HG03103 (cell line): Measurements from ENCODE around the gene CEACAM16.
A peak's percentile ranks its signal among the peaks of the same experiment; 100 is the strongest.
"Not testable (repeated sequence)": the region's sequence is repeated elsewhere in the genome, so short reads cannot be mapped to it uniquely, and the experiment has no call there.

Experiments used
- ATAC-seq: cut with Tn5 transposase; IDR thresholded peaks from one replicate; pipeline ENCODE4 v1.9.1; 2021; ENCODE audit warnings: low read depth; ENCODE audit not compliant: unreplicated experiment

CEACAM16 gene

DNA sequence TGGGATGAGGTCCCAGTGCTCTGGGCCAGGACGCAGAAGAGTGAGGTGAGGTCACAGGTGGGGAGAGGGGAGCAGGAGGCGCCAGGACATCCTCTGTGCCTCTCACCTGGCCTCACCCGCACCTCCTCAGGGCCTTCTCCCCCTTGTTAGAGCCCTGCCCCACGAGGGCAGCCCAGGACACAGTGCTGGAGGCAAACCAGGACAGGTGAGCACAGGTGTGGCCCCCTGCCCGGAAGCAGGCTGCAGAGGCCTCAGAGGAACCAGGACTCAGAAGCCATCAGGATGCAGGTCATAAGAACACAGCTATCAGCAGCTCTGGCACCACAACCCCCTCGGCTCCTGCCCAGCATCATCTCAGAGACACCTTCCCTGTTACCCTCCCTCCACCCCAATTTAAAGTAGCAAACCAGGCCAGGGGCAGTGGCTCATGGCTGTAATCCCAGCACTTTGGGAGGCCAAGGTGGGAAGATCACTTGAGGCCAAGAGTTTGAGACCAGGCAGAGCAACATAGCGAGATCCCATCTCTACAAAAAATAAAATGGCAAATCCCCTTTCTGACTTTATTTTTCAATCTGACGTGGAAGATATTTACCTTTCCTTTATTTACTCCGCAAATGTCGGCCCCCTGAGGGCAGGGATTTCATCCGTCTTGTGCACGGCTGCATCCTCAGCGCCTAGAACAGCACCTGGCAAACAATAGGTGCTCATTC lies at the start of gene CEACAM16:
Gene CEACAM16 (plus strand): TSS at position 660 of the 710 bp plus-strand sequence. CDS start 2,306 bp downstream, outside the sequence.
- ATAC-seq: no peak

DNA sequence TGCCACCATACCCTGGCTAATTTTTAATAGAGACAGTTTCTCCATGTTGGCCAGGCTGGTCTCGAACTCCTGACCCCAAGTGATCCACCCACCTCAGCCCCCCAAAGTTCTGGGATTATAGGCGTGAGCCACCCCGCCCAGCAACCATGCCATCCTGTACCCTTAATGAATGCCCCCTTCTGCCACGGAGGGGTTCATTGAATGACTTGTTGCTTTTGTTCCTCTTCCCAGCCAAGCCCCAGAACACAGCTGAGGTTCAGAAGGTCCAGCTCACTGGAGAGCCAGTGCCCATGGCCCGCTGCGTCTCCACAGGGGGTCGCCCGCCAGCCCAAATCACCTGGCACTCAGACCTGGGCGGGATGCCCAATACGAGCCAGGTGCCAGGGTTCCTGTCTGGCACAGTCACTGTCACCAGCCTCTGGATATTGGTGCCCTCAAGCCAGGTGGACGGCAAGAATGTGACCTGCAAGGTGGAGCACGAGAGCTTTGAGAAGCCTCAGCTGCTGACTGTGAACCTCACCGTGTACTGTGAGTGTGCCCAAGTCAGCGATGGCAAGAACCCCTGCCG lies 49.3 kb upstream of the CEACAM16 start:
- ATAC-seq: no peak

DNA sequence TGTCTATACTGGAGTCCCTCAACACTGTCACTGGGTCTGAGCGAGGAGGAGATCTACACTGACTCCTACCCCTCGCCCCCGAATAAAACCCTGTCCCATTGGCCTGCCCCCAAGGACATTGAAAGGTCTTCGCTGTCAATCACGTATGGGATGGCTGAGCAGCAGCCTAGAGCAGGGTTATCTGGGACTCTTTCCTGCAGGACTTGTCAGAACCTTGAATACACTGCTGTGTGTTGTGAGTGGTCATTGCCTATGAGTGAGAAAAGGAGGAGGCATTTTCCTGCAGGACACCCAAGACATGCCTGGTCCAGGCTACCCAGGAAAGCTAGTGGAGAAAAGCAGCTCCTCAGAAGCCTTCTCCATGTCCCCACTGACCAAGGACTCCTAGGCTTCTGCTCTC lies 45.6 kb upstream of the CEACAM16 start:
- ATAC-seq: no peak

DNA sequence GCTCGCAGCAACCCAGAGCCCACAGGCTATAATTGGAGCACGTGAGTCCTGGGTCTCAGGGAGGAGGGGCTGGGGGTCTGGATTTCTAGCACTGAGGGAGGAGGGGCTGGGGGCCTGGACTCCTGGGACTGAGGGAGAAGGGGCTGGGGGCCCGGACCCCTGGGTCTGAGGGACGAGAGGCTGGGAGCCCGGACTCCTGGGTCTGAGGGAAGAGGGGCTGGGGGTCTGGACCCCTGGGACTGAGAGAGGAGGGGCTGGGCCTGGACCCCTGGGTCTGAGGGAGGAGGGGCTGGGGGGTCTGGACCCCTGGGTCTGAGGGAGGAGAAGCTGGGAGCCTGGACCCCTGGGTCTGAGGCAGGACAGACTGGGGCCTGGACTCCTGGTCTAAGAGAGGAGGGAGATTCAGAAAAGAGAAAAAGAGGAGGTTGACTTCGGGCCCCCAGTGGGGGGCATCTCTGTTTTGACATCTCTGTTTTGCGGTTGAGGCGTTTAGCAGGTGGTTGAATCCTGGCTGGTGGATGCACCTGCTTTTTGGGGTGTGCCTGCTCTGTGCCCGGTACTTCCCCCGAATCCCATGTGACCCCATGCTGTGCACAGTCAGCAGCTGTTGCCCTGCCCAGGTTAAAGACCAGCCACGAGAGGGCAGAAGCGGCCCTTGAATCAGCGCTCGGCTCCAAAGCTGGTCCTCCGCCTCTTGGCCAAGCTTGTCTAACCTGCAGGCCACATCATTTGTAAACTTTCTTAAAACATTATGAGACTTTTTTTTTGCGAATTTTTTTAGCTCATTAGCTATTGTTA lies 44.8 kb upstream of the CEACAM16 start:
- ATAC-seq: peak; percentile 82

DNA sequence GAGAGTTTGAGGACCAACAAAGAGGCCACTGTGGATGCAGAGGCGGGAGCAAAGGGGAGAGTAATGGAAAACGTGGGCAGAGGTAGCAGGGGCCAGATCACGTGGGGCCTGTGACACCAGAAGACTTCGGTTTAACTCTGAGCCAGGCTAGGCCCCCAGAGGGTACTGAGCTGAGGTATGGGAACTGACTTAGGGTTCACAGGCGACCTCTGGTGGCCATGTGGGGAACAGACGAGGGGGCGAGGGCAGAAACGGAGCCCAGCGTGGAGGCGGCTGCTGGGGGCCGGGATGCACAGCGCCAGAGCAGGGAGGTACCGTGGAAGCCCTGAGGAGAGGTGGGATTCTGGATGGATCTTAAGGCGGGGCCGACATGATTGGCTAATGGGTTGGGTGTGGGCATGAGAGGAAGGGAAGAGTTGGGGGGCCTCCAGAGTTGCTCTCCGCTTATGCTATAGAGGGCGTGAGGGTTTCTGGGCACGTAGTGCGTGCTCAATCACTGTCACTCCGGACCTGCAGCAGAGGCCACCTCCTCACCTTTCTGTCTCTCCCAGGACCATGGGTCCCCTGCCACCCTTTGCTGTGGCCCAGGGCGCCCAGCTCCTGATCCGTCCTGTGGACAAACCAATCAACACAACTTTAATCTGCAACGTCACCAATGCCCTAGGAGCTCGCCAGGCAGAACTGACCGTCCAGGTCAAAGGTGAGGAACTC lies 41.6 kb upstream of the CEACAM16 start:
- peak; percentile 51 for ATAC-seq

- ATAC-seq: no peak
Measured at GRCh38 chr19:44658069-44658733, 40.8 kb upstream of the CEACAM16 start.

GRCh38 chr19:44660081-44660480 lies 38.9 kb upstream of the CEACAM16 start:
- ATAC-seq: no peak

GRCh38 chr19:44661205-44661604 lies 37.7 kb upstream of the CEACAM16 start:
- ATAC-seq: no peak

DNA sequence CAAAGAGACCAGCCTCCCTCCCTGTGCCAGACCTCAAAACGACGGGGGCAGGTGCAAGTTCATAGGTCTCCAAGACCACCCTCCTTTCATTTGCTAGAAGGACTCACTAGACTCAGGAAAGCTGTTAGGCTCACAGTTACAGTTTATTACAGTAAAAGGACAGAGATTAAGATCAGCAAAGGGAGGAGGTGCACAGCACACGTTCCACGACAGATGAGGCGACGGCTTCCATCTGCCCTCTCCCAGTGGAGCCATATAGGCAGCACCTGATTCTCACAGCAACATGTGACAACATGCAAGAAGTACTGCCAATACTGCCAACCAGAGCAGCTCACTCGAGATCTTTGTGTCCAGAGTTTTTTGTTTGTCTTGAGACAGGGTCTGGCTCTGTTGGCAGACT lies 37.0 kb upstream of the CEACAM16 start:
- ATAC-seq: no peak

GRCh38 chr19:44662691-44663385 lies 36.1 kb upstream of the CEACAM16 start:
- ATAC-seq: no peak

- no peak for ATAC-seq
Measured at GRCh38 chr19:44663996-44664395, 35.0 kb upstream of the CEACAM16 start.

DNA sequence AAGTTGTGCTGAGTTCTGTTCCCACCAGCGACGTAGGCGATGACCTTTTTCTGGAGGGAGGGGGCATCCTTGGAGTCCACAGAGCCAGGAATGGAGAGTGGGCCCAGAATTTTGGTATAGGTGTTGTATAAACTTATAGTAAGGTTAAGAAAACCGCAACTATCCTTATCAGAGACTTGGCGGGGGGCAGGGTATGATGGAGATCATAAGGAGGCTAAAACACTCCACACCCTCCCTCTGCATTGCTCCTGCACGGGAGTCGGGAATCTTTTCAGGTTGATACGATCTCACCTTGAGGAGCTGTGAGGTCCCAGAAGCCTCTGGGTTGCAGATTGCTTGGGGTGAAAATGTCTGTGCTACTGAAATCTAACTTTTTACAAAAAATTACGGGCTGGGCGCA lies 34.0 kb upstream of the CEACAM16 start:
- no peak for ATAC-seq

DNA sequence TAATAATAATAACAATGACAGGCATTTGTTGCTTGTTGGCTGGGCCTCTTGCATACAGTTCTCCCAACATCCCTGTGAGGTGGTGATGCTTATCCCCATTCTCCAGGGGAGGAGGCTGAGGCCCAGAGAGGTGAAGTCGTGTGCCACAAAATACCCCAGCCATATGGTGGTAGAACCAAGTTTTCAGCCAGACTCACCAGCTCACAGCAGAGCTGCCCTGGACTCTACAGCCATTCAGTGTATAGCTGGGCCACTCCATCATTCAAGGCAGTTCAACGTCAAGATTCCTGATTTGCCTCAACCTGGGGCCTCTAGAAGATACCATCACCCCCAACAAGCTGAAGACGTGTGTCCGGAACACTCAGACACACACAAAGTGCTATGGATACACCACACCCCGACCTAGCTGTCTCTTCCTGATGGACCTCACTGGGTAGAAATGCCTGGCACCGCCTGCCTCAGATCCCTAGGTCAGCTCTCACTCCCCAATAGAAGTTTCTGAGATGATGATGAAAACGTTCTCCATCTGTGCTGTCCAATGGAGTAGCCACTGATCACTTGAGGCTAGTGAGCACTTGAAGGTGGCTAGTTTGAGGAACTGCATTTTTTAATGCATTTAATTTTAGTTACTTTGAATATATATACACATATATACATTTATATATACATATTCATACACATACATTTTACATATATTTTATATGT lies 31.9 kb upstream of the CEACAM16 start:
- no peak for ATAC-seq

DNA sequence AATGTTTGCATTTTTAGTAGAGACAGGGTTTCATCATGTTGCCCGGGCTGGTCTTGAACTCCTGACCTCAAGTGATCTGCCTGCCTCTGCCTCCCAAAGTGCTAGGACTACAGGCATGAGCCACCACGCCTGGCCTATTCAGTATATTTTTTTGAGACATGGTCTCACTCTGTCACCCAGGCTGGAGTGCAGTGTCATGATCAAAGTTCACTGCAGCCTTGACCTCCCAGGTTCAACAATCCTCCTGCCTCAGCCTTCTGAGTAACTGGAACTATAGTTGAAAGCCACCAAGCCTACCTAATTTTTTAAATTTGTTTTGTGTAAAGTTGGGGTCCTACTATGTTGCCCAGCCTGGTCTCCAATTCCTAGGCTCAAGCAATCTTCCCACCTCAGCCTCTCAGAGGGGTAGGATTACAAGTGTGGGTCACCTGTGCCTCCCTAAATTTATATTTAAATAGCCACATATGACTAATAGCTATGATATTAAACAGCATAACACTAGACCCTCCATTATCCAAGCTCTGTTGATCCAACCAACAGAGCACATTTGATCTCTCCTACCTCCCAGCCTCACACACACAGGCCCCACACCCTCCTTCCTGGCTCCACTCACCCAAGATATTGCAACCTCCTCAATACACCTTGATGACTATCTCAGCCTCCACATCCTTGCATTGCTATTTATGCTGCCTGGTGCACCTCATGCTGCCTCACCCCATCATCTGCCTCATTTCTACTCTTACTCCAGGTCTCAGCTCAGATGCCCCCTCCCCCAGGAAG lies 29.8 kb upstream of the CEACAM16 start:
- ATAC-seq: no peak

GRCh38 chr19:44670027-44670426 lies 28.9 kb upstream of the CEACAM16 start:
- ATAC-seq: not testable (repeated sequence)

DNA sequence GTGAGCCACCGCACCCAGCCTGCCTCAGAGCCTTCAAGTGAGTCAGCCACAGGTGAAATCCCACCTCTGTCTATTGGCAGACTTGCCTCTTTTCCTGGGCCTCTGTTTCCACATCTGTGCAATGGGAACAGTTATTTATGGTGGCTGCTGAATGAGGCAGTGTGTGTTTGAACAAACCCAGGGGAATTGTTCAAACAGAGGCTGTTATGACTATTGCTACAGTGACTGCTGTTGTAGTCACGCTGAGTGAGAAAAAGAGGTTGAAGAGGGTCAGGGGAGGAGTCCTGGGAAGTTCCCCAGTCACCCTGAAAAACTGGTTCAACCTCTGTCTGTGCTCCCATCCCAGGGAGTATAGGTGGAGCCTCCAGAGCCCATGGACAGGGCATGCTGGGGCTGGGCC lies 27.6 kb upstream of the CEACAM16 start, which contains the start of gene CEACAM19:
Gene CEACAM19 (plus strand): TSS at position 83 of the 400 bp plus-strand sequence. CDS start 450 bp downstream, outside the sequence.
- no peak for ATAC-seq

DNA sequence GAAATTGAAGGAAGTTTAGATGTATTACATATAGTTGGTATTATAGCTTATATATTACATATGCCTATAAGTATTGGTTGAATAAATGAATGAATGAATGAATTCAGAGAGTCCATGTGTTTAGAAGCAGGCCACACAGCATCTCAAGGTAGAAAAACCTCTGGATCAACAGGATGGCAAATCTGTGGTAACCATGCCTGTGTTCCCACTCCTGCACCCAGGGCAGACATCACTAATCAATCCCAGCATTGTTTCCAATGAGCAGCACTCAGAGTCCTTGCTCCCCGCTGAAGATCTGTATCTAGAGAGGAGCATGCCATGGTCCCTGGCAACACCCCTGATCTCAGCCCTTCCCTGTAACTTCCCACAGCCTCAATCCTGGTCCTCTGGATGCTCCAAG lies 26.7 kb upstream of the CEACAM16 start:
- no peak for ATAC-seq

DNA sequence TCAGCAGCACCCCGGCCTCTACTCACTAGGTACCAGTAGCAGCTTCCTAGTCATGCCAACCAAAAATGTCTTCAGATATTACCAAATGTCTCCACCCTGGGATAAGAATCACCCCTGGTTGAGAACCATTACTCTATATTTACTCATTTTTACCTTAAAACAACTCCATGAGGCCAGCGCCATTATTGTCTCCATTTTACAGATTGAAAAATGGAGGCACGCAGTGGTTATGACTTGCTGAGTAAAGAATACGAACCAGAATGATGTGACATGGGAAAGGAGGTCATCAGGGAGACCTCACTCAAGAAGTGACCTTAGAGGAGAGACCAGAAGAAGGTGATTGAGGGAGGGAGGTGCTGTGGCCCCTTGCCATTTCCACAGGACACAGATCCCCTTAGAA lies 25.4 kb upstream of the CEACAM16 start:
- no peak for ATAC-seq
